NCI-H446 treated with DMSO at 0.1 percent for 48 hours (cell line): ENCODE measurements around the gene STARD4.

Source experiments
- DNase-seq: peaks from one replicate; lab custom pipeline; 2025; lab: John Stamatoyannopoulos, UW

STARD4 gene, protein sequence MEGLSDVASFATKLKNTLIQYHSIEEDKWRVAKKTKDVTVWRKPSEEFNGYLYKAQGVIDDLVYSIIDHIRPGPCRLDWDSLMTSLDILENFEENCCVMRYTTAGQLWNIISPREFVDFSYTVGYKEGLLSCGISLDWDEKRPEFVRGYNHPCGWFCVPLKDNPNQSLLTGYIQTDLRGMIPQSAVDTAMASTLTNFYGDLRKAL

DNA sequence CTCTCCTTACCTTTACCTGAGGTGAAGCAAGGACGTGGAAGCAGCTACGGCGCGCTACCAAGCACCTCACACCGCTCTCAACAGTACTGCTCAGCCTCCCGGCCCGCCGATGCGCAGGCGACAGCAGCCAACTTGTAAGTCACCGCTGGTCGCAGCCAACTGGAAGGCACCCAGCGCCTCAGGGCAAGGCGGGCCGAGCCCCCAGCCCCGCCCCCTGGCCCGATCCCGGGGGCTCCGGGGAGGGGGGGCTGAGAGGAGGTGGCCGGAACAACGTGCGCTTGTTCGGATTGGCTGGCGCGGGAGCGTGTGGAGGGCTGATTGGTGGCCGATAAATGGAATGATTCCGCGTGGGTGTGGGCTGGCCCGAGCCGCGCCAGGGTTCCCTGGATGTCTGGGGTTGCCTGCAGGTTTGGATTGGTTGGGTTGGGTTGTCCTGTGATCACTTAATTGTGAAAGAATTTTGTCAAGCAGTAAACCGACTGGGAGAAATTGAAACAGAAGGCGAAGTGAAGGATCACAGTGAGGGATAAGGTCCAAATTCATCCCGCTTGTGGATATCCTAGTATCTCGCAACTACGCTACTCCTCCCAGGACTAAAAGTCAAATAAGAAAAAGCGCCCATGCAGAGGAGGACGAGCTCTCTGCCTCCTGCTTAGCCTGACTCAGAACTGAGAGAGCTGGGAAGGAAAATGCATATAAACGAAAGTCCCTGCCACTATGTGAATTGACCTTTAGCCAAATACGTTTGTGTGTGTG lies at the start of gene STARD4:
Gene STARD4, minus strand, starts transcription at position 161 of the 756 bp plus-strand sequence. CDS start 5,102 bp downstream, outside the sequence.
- DNase-seq = peak; percentile 97

DNA sequence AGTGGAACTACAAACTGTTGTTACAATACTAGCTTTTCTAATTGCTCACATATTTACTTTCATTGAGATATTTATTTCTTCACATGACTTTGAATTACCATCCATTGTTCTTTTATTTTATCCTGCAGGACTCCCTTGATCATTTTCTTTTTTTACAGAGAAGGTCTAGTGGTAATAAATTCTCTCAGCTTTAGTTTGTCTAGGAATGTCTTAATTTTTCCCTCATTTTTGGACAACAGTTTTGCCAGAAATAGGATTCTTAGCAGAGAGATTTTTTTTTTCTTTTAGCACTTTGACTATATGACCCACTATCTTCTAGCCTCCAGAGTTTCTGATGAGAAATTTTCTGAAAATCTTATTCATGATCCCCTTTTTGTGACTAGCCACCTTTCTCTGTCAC lies 47.3 kb upstream of the STARD4 start:
- no peak for DNase-seq

DNA sequence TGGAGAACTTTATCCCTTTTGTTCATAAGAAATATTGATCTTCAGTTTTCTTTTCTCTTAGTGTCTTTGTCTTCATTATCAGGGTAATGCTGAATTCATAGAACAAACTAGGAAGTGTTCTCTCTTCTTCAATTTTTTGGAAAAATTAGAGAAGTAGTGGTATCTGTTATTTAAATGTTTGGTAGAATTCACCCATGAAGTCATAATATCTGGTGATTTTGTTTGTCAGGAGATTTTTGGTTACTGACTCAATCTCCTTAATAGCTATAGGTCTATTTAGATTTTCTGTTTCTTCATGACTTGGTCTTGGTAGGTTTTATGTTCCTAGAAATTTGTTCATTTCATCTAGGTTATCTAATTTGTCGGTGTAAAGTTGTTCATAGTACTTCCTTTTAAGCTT lies 45.4 kb upstream of the STARD4 start:
- DNase-seq = no peak

DNA sequence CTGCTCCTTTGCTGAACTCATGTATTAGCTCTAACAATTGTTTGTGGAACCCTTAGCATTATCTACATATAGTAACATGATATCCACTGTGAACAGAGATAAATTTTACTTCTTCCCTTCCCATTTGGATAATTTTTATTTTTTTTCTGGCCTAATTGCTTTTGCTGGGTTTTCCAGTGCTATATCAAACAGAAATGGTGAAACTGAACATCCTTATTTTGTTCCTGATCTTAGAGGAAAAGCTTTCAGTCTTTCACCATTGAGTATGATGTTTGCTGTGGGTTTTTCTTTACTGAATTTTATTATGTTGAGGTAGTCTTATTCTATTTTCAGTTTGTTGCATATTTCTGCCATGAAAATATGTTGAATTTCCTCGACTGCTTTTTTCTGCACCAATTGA lies 44.8 kb upstream of the STARD4 start:
- no peak for DNase-seq

DNA sequence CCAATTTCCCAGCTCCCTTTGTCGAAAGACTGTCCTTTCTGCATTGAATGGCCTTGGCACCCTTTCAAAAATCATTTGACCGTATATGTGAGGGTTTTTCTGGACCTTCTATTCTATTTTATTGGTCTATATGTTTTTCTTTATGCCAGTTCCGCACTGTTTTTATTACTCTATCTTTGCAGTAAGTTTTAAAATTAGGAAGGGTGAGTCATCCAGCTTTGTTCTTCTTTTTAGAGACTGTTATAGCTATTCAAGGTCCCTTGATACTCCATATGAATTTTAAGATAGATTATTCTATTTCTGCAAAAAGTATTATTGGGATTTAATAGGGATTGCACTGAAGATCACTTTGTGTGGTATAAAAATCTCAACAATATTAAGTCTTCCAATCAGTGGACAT lies 44.2 kb upstream of the STARD4 start:
- DNase-seq = no peak

DNA sequence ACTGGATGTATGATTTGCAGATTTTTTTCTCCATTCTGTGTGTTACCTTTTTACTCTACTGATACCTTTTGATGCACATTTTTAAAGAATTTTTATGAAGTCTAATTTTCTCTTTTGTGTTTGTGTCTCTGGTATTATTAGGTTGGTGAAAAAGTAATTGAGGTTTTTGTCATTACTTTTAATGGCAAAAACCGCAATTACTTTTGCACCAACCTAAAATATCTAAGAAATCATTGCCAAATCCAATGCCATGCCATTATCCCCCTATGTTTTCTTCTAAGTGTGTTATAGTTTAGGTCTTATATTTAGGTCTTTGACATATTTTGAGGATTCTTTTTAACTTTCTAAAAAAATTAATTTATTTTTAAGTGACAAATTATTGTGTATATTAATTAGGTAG lies 43.4 kb upstream of the STARD4 start:
- DNase-seq = no peak

DNA sequence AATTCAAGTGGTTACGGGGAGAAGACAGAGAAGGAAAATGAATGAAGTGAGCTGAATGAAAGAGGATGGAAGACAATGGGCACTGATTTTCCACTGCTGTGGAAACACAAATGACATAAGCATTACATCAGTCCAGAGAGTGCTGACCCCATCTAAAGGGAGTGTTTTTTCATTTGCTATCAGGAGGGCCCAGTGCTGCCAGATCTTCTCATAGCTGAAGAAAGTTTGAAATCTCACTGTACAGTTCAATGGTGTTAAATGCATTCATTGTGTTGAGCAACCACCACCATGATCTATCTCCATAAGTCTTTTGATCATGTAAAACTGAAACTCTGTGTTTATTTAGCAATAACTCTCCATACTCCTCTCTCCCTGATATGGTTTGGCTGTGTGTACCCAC lies 41.5 kb upstream of the STARD4 start:
- no peak for DNase-seq

DNA sequence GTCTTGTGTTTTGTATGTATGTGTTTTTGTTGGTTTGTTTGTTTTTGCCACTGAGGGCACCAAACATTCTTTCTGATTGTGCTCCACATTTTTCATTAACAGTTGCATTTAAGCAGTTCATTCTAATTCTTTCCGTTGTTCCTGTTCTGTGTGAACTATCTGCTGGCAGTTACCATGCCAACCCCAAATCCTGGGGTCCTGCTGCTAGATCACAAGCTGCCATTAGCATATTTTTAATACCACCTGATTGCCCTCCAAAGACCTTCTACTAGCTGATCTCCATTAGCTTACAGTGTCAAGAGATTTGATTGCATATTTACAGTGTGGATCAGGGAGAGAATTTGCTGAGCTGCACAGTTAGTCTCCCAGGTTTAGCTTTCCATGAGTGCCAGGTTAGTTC lies 40.6 kb upstream of the STARD4 start:
- DNase-seq = no peak

DNA sequence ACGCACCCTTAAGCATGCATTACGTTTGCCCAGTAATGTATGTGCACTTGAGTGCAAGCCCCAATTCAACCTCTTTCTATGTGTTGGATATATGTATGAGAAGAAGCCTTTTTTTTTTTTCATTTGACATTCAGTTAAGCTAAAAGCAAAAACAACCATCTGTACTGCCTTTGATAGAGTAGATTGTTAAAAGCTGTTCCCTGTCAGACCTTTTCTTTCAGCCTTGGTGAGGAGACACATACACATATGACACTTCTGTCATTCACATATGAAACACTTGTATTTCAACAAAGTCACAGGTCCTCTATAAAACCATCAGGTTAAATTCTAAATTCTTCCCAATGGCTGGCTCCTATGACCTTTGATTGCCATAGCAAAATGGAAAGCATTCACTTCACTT lies 40.2 kb upstream of the STARD4 start:
- no peak for DNase-seq

DNA sequence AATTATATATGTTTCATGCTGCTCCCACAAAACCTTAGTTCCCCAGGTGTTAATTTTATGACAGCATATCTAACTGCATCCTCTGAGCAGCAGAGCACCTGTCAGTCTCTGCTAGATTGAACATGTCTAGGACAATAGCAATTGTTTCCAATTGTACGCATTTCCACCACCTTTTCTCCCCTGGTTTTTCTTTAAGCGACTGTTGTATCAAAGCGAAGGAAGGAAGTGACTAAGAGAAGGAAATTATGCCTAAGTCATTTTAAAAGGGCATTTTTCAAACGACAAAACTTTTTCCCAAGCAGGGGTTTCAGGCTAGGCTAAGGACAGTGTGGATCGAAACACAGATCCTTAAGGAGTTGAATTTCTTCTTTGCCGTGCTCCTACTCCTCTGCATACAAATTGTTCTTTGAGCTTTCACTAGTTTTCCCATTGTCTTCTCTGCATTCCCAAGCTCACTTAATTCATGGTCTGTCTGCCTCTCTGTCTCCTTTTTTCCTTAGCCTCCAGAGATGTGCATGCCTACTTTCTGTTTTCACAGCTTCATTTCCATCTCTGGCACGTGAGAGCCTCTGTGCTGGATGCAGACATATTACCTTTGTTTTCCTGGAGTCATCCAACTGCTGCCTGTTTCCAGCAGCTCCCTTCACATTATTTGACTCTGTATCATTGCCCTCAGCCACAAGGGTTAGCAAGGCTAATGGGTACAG lies 39.4 kb upstream of the STARD4 start:
- DNase-seq = no peak

DNA sequence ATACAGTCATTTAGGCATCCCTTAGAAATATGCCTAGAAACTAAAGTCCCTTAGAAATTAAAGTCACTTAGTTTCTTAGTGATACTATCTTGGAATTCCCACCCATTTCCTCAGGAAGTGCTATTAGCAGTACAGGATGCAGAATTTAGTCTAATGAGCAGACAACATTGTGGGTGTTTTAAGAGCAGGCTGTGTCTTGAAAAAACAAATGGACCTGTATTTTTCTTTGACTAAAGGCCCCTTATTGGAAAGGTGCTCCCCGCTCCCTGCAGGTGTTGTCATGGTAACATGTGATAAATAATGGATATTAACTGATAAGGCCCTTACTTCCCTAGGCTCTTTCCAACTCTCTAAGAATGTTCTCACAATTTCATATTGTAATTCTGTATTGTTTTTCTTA lies 38.8 kb upstream of the STARD4 start:
- no peak for DNase-seq

DNA sequence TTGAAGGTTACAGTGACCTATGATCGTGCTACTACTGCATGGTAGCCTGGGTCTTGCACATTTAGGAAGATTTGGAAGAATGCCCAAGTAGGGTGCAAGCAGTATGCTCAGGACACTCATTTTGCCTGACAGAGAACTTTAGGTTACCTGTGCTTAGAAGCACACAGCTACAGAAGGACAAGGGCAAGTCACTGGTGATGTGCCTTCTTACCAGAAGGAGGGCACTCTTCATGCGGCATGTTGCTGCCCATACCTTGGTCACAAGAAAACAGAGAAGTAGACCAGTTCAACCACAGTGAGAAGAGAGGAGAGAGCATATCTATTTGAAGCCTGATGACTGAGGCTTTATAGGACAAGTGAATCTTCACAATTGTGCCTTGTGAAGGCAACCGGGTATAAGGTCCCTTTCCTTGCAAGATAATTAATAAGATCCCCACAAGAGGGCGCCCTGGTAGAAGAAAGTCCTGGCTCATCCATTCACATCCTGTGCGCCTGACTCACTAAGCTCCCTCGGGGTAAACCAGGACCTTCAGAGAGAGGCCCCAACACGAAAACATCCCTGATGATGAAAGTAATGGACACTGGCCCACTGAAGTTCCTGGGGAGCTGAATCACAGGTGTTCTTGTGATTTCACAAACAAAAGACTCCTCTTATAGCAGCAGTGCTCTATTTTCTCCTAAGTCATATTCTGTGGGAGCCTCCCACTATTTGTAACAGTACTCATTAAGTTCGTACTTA lies 38.1 kb upstream of the STARD4 start:
- DNase-seq = peak; percentile 54

DNA sequence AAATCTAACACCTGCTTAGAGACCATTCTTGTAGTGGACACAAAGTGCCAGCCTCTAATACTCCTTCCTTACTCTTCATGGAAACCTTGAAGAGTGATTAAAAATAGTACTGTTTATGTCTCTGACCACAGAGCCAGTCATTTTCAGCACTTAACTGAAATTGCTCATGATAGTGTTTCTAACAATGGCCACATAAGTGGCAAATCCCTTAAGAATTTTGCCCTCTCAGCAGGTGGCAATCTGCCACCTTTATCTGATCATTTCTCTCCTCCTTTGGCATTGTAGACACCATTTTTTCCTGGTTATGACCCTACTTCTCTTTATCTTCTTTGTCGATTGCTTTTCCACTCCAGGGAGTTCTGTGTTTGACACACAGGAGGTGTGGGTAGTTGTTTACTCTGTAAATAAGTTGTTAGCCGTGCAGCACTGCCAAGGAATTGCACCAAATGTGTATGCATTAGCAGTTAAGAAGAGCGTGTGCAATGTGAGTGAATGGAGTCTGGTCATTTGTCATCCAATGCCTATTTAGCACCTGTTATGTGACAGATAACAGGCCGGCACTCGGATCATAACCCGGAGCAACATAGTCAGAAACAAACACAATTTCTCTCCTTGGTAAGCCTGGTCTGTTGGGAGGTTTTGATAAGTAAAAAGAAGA lies 36.8 kb upstream of the STARD4 start:
- no peak for DNase-seq

DNA sequence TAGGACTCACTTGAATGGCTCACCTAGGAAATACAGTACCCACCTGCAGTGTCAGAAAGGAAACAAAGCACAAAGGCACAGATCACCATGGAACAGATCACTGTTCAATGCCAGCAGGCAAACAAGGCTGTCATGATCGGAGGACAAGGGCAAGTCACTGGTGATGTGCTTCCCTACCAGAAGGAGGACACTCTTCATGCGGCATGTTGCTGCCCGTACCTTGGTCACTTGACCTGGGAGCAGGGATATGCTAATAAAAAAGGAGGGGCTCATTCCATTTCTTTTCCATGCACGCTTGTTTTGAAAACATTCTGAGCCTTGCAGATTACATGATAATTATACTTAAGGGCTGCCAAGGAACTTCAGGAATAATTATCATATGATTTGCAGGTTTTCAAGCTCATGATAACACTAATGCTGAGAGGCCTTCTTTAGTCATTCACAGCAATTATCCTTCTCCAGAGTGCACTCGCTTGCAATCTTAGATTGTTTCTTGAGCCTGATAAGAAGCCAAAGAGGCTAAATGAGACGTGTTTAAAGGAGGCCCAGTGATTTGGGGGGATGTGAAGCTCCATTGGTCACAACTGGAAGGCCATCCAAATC lies 36.1 kb upstream of the STARD4 start:
- no peak for DNase-seq

DNA sequence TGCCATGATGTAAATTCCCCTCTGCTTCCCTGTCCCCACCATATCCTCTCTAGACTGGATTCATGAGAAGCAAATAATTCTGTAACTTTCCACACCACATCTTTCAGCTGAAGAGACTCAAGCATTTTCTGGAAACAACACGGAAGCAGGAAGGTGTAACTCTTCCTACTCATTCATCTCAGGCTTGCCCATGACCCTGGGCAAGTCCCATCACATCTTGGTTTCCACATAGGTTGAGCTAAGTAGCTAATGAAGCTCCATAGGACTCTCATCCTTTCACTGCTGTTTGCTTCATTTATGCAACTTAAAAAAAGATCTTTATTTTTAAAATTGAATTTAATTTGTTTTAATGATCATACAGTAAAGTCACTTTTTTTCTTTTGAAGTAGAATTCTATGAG lies 32.7 kb upstream of the STARD4 start:
- no peak for DNase-seq

DNA sequence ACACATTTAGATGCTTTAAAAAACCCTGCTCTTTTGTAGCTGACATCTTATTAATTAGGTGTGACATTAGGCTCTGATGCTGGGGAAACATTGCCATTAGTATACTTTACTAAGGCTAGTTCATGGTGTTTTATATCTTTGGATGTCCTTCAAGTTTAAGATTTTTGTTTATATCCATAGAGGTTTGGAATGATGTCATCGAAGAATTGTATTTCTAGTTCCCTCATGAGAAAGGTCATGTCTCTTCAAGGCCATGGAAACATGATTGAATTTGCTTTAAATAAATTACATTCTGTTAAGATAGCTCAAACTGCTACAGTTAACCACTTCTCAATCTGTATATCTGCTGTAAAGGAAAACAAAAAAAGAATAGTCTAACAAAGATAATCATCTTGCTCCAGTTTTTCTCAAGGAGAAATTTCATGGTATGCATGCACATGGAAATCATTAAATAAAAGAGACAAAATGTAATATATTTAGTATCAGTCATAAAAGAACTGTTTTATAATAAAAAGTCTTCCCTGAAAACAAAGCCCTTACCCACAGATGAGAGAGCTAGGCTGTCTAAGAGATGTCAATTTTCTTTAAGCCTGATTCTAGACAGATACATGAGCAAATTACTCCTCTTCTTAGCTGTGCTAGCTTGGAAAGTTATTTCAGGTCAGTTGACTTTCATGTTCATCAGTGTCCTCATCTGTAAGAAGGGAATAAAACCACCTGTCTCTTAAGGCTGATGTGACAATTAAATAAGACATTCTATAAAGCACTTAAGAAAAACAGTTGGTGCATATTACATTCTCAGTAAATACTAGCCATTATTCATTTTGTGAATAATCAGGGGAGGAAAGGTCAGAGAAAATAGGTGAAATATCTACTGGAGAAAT lies 25.0 kb upstream of the STARD4 start:
- no peak for DNase-seq

DNA sequence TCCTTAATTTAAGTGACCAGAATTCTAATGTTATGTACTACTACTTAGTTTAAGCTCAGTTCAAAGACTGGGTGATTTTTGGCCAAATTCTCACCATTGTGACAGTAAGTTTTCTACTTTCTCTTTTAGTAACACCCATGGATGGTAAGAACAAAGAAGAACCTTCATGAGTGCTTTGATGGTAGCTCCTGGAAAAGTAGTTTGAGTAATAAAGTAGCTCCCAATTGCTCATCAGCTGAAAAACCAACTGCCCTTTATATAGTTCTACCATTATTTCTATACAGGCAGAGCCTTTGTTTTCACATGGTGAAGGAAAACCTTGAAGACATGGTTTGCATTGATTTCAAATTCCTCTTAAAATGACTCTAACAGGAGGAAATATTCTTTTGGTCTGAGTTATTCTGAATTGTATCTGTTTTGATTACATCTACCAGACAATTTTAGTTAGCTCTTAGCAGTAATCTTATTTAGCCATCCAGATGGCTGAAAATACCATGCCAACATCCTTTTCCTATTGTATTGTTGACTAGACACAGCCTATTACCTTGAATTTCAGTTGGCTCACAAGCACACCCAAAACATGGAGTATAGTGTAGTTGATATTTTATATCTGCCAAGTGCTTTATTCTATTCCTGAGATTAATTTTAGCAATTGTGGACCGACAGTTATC lies 23.7 kb upstream of the STARD4 start:
- no peak for DNase-seq

DNA sequence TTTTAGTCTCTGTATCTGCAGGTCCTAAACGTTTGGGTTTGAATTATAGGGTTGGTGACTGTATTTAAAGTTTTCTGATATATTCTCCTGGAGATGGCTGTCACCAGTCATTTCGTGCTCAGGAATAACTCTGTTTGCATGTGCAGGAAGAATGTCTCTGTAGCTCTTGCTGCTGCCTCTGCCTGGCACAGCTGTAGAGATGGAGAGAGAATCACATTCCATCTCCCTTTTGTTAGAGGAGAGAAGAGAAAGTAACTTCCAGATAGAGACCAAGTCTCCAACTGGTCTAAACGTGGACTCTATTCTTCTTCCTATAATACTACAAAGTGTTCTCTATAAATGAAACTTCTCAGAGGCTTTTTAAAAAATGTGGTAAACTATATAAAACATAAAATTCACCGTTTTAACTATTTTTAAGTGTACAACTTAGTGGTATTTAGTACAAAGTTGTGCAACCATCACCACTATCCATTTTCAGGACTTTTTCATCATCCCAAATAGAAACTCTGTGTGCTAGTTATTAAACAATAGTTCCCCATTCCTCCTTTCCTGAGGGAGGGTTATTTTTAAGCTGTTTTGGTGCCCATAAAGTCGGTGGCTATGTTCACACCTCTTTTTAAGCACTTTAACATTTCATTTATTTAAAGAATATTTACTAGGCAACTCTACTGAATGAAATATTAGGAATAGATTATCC lies 20.7 kb upstream of the STARD4 start:
- DNase-seq = no peak

DNA sequence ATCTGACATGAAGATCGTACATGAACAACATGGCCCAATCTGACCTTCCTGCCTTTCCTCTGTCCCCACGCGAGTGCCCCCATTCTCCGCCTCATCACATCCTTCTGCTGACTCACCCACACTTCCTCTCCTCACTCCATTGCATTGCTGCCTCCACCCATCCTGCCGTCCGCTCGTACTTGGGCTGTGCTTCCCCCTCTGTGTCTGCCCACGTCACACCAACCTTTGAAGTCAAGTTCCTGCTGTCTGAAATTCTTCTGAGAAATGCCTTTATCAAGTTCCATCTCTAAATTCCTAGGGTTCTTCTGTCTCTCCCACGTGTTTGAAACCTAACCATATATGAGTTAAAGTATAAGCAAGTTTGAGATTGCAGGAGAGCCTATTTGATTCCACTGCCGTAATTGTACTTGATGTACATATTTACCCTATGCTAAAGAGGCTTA lies 18.0 kb upstream of the STARD4 start:
- no peak for DNase-seq
